ENCODE measurements around the gene INF2. TPM values are rescaled to one million over a fixed set of nuclear protein-coding genes. Genes with fewer than 3 reads are reported as not detected.
"Not testable (repeated sequence)": the region's sequence is repeated elsewhere in the genome, so short reads cannot be mapped to it uniquely, and the experiment has no call there.

The INF2 gene
- total RNA-seq, 1 donor from 2014 or later: 7.8 TPM

- Histone ChIP-seq H3K4me1 (peaks cover 5% of the 10 kb centered on the region), H3K4me2 (no peak overlapping the region), H3K9ac (no peak overlapping the region), H3K4me3 (no peak overlapping the region), H3K79me2 (ENCODE audit: low read depth) (no peaks in the 10 kb centered on the region), H3K27ac (no peak overlapping the region), H3K9me3 (ENCODE audit: low read depth) (no peaks in the 10 kb centered on the region), H3K36me3 (no peaks in the 10 kb centered on the region), H4K20me1 (ENCODE audit: low read depth) (no peaks in the 10 kb centered on the region), H3F3A (ENCODE audit: low read depth) (peaks cover 6% of the 10 kb centered on the region), H3K27me3 (no peaks in the 10 kb centered on the region), H2AFZ (replicated peaks) (no peak overlapping the region)
- TF ChIP-seq CTCF (IDR thresholded peaks at IDR 0.05): no peak
- TF ChIP-seq EZH2 (IDR thresholded peaks at IDR 0.05): no peak
- TF ChIP-seq EZH2phosphoT487 (IDR thresholded peaks at IDR 0.05): no peak
- H3K36me3 Mint-ChIP-seq: peaks cover 6% of the 10 kb centered on the region
- H3K27ac Mint-ChIP-seq: no peak overlapping the region
- no peak overlapping the region for H3K4me3 Mint-ChIP-seq
- peaks cover 22% of the 10 kb centered on the region for H3K9me3 Mint-ChIP-seq
- H3K4me1 Mint-ChIP-seq: peaks cover 27% of the 10 kb centered on the region
- no peak for DNase-seq (ENCODE audit: low spot score)
- H3K27me3 Mint-ChIP-seq (ENCODE audit: insufficient read depth, low read depth): peaks cover 14% of the 10 kb centered on the region
Measured at GRCh38 chr14:104660597-104660996, 28.8 kb upstream of the INF2 start.

GRCh38 chr14:104661086-104661485 lies 28.3 kb upstream of the INF2 start:
- no peak overlapping the region for H2AFZ ChIP-seq (replicated peaks)
- Mint-ChIP-seq H3K36me3 (peaks cover 6% of the 10 kb centered on the region), H3K9me3 (peaks cover 17% of the 10 kb centered on the region), H3K4me3 (no peak overlapping the region), H3K4me1 (peaks cover 28% of the 10 kb centered on the region), H3K27me3 (ENCODE audit: insufficient read depth, low read depth) (peaks cover 14% of the 10 kb centered on the region), H3K27ac (no peak overlapping the region)
- no peaks in the 10 kb centered on the region for H3K36me3 ChIP-seq
- no peaks in the 10 kb centered on the region for H4K20me1 ChIP-seq (ENCODE audit: low read depth)
- H3K9ac ChIP-seq: no peak overlapping the region
- H3K79me2 ChIP-seq (ENCODE audit: low read depth): no peaks in the 10 kb centered on the region
- TF ChIP-seq EZH2phosphoT487 (IDR thresholded peaks at IDR 0.05): no peak
- TF ChIP-seq CTCF (IDR thresholded peaks at IDR 0.05): no peak
- TF ChIP-seq EZH2 (IDR thresholded peaks at IDR 0.05): no peak
- H3K9me3 ChIP-seq (ENCODE audit: low read depth): no peaks in the 10 kb centered on the region
- no peak overlapping the region for H3K27ac ChIP-seq
- no peaks in the 10 kb centered on the region for H3K27me3 ChIP-seq
- DNase-seq (ENCODE audit: low spot score): no peak
- peaks cover 10% of the 10 kb centered on the region for H3F3A ChIP-seq (ENCODE audit: low read depth)
- no peak overlapping the region for H3K4me3 ChIP-seq
- H3K4me2 ChIP-seq: no peak overlapping the region
- peaks cover 10% of the 10 kb centered on the region for H3K4me1 ChIP-seq

GRCh38 chr14:104661528-104662157 lies 27.8 kb upstream of the INF2 start:
- not testable (repeated sequence) for H4K20me1 ChIP-seq (ENCODE audit: low read depth); DNase-seq (ENCODE audit: low spot score); H3K27ac Mint-ChIP-seq; H3K4me2 ChIP-seq; H3K4me3 ChIP-seq; H3K79me2 ChIP-seq (ENCODE audit: low read depth); H3K9ac ChIP-seq; H3K27me3 ChIP-seq; H3K36me3 Mint-ChIP-seq; H3K4me3 Mint-ChIP-seq; H3K36me3 ChIP-seq; H3K27ac ChIP-seq; H3K9me3 ChIP-seq (ENCODE audit: low read depth); H2AFZ ChIP-seq (replicated peaks)
- peaks cover 16% of the 10 kb centered on the region for H3K27me3 Mint-ChIP-seq (ENCODE audit: insufficient read depth, low read depth)
- H3K4me1 Mint-ChIP-seq: peaks cover 32% of the 10 kb centered on the region
- Histone ChIP-seq H3K4me1 (peaks cover 16% of the 10 kb centered on the region), H3F3A (ENCODE audit: low read depth) (peaks cover 16% of the 10 kb centered on the region)
- peaks cover 15% of the 10 kb centered on the region for H3K9me3 Mint-ChIP-seq

- H3K4me2 ChIP-seq; H3K27me3 ChIP-seq; H3K4me3 Mint-ChIP-seq; H3K27ac ChIP-seq; H3K36me3 ChIP-seq; H3K4me3 ChIP-seq; H3K36me3 Mint-ChIP-seq; H3K9me3 ChIP-seq (ENCODE audit: low read depth); H2AFZ ChIP-seq (replicated peaks); DNase-seq (ENCODE audit: low spot score); H3K9ac ChIP-seq; H3K79me2 ChIP-seq (ENCODE audit: low read depth); H4K20me1 ChIP-seq (ENCODE audit: low read depth): not testable (repeated sequence)
- Histone ChIP-seq H3K4me1 (peaks cover 18% of the 10 kb centered on the region), H3F3A (ENCODE audit: low read depth) (peaks cover 24% of the 10 kb centered on the region)
- peaks cover 36% of the 10 kb centered on the region for H3K4me1 Mint-ChIP-seq
- peaks cover 15% of the 10 kb centered on the region for H3K9me3 Mint-ChIP-seq
- H3K27ac Mint-ChIP-seq: peak overlapping the region; percentile 66
- H3K27me3 Mint-ChIP-seq (ENCODE audit: insufficient read depth, low read depth): peaks cover 16% of the 10 kb centered on the region
Measured at GRCh38 chr14:104662472-104662871, 26.9 kb upstream of the INF2 start.

Data from neural progenitor cell (in vitro differentiated cells).